NCI-H748 (cell line): ENCODE data around the gene GABRE.
"Not testable (repeated sequence)": the region's sequence is repeated elsewhere in the genome, so short reads cannot be mapped to it uniquely, and the experiment has no call there.

Experiments used
- DNase-seq: peaks from one replicate; lab custom pipeline; 2025; ENCODE audit not compliant: unreplicated experiment; lab: John Stamatoyannopoulos, UW

GABRE gene

GRCh38 chrX:151970661-151971060 lies 3.8 kb downstream of the GABRE start:
- DNase-seq: no peak

- no peak for DNase-seq
Measured at GRCh38 chrX:151970027-151970426, 4.4 kb downstream of the GABRE start.

- no peak for DNase-seq
Measured at GRCh38 chrX:151966236-151966635, 8.2 kb downstream of the GABRE start.

GRCh38 chrX:151962034-151962433 lies 12.4 kb downstream of the GABRE start:
- no peak for DNase-seq

- DNase-seq: no peak
Measured at GRCh38 chrX:151958101-151958500, 16.4 kb downstream of the GABRE start.

DNA sequence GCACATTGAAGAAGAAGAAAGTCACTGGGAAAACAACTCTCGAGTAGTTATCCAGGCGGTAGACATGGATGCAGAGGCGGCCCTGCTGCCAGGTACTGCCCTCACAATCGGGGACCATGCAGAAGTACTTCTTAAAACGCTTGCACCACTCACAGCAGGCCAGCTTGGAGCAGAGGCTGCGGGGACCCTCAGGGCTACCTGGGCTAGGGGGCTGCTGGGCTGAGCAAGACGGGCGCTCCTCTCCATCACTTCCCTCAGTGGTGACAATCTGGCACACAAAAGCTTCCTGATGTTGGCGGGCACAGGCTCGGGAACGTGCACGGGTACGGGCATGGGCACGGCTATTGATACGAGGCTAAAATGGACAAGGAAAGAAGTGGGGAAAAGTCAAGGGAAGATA lies 19.7 kb downstream of the GABRE start:
- DNase-seq: no peak

DNA sequence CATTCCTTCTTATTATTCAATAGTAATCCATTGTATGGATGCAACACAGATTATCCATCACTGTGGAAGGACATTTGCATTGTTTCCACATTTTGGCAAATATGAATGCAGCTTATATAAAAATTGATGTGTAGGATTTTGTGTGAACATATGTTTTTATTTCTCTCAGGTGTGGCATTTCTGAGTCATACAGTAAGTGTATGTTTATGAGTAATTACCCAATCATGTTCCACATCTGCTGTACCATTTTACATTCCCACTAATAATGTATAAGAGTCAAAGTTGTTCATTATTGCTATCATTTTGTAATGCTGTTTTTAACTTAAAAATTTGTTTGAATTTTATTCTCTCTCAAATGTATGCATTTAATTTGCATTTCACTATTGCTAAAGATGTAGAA lies 36.3 kb downstream of the GABRE start:
- DNase-seq: no peak

GRCh38 chrX:151935358-151935757 lies 39.1 kb downstream of the GABRE start:
- DNase-seq: no peak

DNA sequence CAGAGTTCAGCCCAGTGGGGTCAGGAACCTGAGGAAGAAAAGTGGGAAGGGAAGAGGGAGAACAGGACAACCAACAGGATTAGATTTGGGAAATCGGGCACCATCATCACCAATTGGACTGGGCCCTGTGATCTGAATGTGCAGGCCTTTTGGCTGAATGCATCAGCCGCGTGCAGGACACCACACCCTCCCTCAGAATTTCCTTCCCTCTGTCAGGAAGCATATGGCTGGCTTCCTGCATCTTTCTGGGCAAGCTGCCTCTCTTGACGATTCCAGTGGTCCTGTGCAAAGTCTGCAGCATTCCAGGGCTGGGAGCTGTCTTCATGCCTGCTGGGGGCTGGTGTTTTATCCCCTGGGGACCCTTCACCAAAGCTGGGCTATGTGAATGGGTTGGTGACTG lies 45.4 kb downstream of the GABRE start:
- no peak for DNase-seq

DNA sequence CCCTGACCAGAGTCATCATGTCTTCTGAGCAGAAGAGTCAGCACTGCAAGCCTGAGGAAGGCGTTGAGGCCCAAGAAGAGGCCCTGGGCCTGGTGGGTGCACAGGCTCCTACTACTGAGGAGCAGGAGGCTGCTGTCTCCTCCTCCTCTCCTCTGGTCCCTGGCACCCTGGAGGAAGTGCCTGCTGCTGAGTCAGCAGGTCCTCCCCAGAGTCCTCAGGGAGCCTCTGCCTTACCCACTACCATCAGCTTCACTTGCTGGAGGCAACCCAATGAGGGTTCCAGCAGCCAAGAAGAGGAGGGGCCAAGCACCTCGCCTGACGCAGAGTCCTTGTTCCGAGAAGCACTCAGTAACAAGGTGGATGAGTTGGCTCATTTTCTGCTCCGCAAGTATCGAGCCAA lies 50.8 kb downstream of the GABRE start:
- DNase-seq: no peak

DNA sequence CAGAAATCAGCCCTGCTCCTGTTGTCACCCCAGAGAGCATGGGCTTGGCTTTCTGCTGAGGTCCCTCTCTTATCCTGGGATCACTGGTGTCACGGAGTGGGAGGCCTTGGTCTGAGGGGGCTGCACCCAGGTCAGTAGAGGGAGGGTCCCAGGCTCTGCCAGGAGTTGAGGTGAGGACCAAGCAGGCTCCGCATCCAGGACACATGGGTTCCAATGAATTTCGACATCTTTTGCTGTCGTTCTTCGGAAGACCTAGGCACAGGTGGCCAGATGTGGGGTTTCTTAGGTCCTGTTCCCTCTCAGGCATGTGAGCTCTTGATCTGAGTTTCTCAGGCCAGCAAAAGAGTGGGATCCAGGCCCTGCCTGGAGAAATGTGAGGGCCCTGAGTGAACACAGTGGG lies 51.8 kb downstream of the GABRE start:
- DNase-seq: no peak

DNA sequence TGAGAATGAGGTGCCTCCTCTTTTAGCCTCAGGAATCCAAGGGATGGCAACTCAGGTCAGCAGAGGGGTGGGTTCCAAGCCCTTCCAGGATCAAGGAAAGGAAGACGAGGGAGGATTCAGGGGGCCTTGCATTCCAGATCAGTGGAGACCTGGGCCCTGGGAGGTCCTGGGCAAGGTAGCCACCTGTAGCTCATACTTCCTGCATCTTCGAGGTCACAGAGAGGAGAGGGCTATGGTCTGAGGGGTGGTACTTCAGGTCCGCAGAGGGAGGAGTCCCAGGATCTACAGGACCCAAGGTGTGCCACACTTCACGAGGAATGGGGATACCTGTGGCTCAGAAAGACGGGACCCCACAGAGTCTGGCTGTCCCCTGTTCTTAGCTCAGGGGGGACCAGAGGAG lies 52.6 kb downstream of the GABRE start:
- no peak for DNase-seq

DNA sequence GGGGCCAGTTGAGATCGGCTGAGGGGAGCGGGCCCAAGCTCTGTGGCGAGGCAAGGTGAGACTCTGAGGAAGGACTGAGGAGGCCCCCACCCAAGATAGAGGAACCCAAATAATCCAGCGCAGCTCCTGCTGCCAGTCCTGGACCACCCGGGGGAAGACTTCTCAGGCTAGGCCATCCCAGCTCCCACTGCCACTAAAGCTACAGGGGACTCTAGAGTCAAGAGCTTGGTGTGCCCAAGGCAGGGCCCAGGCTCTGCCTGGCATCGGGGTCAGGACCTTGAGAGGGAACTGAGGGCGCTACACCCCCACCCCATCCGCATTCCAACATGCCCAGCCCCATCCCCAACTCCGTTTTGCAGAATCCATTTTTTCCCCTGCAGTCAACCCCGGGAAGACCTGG lies 53.2 kb downstream of the GABRE start:
- DNase-seq: no peak

- DNase-seq: no peak
Measured at GRCh38 chrX:151920530-151920929, 53.9 kb downstream of the GABRE start.

- DNase-seq: no peak
Measured at GRCh38 chrX:151920101-151920500, 54.4 kb downstream of the GABRE start.

DNA sequence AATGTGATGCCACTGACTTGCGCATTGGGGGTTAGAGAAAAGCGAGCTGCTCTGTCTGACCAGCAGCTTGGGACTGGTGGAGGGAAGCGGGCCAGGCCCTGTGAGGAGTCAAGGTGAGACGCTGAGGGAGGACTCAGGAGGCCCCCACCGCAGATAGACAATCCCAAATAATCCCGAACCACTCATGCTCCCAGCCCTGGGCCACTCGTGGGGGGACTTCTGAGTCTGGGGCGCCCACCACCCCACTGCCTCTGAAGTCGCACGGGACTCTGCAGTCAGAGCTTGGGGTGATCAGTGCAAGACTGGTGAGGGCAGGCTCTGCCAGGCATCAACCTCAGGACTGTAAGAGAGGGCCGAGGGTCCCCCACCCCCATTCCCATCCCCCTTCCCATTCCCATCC lies 54.9 kb downstream of the GABRE start:
- no peak for DNase-seq

- DNase-seq: not testable (repeated sequence)
Measured at GRCh38 chrX:151918736-151919135, 55.7 kb downstream of the GABRE start.

GRCh38 chrX:151912780-151913179 lies 61.7 kb downstream of the GABRE start, which contains the start of gene MAGEA4:
MAGEA4 (plus strand) TSS chrX:151912889; CDS start chrX:151923665, 10,776 bp downstream.
- no peak for DNase-seq

GRCh38 chrX:151912221-151912620 lies 62.3 kb downstream of the GABRE start:
- no peak for DNase-seq

GRCh38 chrX:151904989-151905388 lies 69.5 kb downstream of the GABRE start:
- DNase-seq: no peak
